Activated effector memory CD4-positive, alpha-beta T cell treated with Interleukin-2 at 50 U/mL for 16 hours (primary cell): Measurements from ENCODE around the gene UGT3A1.

Experiments
- DNase-seq: peaks from one replicate; pipeline ENCODE4 v3.0.0-alpha.2; 2020

Gene UGT3A1

GRCh38 chr5:35903631-35904203 lies 87.5 kb downstream of the UGT3A1 start:
- DNase-seq, result no peak

- no peak for DNase-seq
Observed at GRCh38 chr5:35902046-35902672, 89.0 kb downstream of the UGT3A1 start.
